ENCODE data around the gene MAN2B1. TPM values are rescaled to one million over a fixed set of nuclear protein-coding genes. Genes with fewer than 3 reads are reported as not detected.

The MAN2B1 gene
- total RNA-seq, 1 donor from 2014 or later = 49.1 TPM

DNA sequence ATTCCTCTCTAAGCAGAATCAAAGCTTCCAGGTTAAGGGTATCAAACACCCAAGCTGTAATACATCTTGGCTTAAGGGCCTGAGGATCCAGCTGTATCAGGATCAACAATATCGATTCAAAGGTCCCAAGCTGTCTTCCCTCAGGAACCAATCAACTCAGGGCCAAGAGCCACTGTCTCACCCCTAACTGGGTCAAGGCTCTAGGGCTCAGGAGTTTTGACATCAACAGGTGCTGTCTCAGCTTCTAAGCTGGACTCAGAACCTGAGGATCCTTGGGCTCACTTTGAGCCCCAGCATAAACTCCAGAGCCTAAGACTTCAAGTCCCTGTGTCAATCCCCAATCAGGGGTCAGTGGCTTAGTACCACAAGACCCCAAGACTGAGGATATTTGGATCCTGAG, 29.0 kb upstream of the MAN2B1 start:
- intact Hi-C loops (cut with DNase I) = no loop called here
- Histone ChIP-seq H3K27ac (no peak overlapping the region), H3K36me3 (peaks cover 0 to 4% of the 10 kb centered on the region in 2 donors), H3K4me3 (peak overlapping the region; percentile 66 to 78), H3K4me1 (peaks cover 26% of the 10 kb centered on the region), H3K27me3 (no peaks in the 10 kb centered on the region), H3K9me3 (no peaks in the 10 kb centered on the region)
- TF ChIP-seq POLR2AphosphoS5 (IDR thresholded peaks at IDR 0.05; ENCODE audit: insufficient read depth in 1 of 2, low read depth in 1 of 2) = no peak
- TF ChIP-seq, protein P1, sequence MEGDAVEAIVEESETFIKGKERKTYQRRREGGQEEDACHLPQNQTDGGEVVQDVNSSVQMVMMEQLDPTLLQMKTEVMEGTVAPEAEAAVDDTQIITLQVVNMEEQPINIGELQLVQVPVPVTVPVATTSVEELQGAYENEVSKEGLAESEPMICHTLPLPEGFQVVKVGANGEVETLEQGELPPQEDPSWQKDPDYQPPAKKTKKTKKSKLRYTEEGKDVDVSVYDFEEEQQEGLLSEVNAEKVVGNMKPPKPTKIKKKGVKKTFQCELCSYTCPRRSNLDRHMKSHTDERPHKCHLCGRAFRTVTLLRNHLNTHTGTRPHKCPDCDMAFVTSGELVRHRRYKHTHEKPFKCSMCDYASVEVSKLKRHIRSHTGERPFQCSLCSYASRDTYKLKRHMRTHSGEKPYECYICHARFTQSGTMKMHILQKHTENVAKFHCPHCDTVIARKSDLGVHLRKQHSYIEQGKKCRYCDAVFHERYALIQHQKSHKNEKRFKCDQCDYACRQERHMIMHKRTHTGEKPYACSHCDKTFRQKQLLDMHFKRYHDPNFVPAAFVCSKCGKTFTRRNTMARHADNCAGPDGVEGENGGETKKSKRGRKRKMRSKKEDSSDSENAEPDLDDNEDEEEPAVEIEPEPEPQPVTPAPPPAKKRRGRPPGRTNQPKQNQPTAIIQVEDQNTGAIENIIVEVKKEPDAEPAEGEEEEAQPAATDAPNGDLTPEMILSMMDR (IDR thresholded peaks at IDR 0.05) = no peak
- TF ChIP-seq POLR2A (IDR thresholded peaks at IDR 0.05) = no peak
- DNase-seq (ENCODE audit: extremely low spot score in 2 of 2) = no peak

DNA sequence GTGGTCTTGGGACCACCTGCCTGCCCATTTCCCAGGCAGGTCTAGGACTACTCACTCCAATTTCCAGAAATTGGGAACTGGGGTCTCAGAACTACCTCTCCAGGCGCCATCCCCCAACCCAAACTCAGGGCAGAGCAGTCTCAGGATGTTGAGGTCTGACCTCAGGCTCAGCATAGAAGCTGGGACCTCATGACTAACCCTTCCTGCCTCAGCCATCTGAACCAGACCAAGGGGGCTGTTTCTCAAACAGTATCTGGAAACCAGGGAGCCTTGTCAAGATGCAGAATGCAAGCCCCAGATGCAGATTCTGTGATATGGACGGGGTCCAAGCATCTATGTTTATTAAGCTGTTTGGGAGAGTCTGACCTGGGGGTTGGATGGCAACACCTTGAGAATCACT, 28.6 kb upstream of the MAN2B1 start:
- Histone ChIP-seq H3K4me1 (peaks cover 26% of the 10 kb centered on the region), H3K4me3 (peak overlapping the region in 1 of 2 donors; percentile 78), H3K36me3 (no peaks in the 10 kb centered on the region), H3K9me3 (no peaks in the 10 kb centered on the region), H3K27me3 (no peaks in the 10 kb centered on the region), H3K27ac (no peak overlapping the region)
- TF ChIP-seq POLR2AphosphoS5 (IDR thresholded peaks at IDR 0.05; ENCODE audit: insufficient read depth in 1 of 2, low read depth in 1 of 2) = no peak
- TF ChIP-seq, protein P1 (IDR thresholded peaks at IDR 0.05) = no peak
- no peak for TF ChIP-seq POLR2A (IDR thresholded peaks at IDR 0.05)
- intact Hi-C loops (cut with DNase I) = no loop called here
- DNase-seq (ENCODE audit: extremely low spot score in 2 of 2) = no peak

DNA sequence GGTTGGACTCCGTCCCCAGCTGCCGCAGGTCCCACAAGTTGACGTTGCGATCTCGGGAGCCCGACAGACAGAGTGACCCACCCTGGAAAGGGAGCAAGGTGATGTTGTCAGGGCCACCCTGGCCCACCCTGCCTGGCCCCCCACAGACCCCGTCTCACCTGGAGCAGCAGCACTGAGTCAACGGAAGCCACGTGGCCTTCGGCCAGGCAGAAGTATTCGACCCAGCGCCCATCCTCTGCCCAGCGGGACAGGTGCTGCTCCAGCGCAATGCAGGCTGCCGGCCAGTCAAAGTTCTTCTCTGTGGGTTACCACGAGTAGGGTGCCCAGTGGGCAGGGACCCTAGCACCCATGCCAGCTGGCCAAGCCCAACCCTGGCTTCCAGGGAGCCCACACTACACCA, 28.1 kb upstream of the MAN2B1 start:
- no peak overlapping the region for H3K27ac ChIP-seq
- TF ChIP-seq POLR2AphosphoS5 (IDR thresholded peaks at IDR 0.05; ENCODE audit: insufficient read depth in 1 of 2, low read depth in 1 of 2) (no peak), POLR2A (IDR thresholded peaks at IDR 0.05) (no peak)
- TF ChIP-seq, protein P1 (IDR thresholded peaks at IDR 0.05) = no peak
- no peaks in the 10 kb centered on the region for H3K9me3 ChIP-seq
- no peak for DNase-seq (ENCODE audit: extremely low spot score in 2 of 2)
- no peaks in the 10 kb centered on the region for H3K27me3 ChIP-seq
- H3K4me1 ChIP-seq = peaks cover 26% of the 10 kb centered on the region
- intact Hi-C loops (cut with DNase I) = no loop called here
- H3K4me3 ChIP-seq = no peak overlapping the region
- H3K36me3 ChIP-seq = no peaks in the 10 kb centered on the region

DNA sequence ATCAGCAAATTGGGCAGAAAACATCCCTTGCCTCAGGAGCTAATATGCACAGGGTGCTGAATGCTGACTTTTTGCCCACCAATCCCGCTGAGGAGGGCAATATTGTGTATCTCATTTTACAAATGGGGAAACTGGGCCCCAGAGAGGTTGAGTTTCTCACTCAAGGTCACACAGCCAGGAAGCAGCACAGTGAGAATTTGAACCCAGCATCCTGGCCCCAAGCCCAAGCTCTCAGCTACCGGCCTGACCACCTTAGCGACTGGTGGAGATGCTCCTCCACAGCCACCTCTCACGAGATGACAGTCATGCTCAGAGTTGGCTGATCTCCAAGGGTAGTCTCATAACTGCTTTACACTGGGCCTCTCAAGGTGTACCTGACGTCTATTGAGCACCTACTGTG, 26.4 kb upstream of the MAN2B1 start:
- intact Hi-C loops (cut with DNase I) = no loop called here

DNA sequence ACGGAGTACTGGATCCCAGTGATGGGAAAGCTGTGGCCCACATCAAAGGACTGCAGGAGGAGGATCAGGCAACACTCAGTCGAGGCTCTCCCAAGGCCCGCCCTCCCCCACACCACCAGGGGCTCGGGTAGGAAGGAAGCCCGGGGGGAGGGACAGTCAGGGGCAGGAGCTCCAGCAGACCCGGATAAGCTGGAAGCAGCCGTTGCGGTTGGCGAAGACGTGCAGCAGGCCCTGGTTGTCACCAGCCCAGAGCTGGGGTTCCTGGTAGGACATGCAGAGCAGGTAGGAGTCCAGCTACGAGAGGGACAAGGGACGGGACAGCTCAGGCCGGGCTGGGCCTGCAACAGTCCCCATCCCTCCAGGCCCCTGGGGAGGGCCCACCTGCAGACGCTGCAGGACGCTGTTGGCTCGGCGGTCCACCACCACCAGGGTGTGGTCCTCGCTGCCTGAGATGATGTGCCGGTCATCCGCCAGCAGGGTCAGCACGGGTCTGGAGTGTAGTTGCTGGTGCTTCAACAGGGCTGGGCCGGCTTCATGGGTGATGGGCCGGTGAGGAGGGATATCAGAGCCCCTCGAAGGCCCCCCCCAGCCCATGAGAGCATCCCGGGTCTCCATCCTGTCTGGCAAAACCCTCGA, 23.2 kb upstream of the MAN2B1 start:
- Histone ChIP-seq H3K27ac (no peak overlapping the region), H3K27me3 (no peaks in the 10 kb centered on the region), H3K9me3 (no peaks in the 10 kb centered on the region), H3K36me3 (no peaks in the 10 kb centered on the region), H3K4me3 (no peak overlapping the region), H3K4me1 (peaks cover 3% of the 10 kb centered on the region)
- intact Hi-C loops (cut with DNase I) = no loop called here
- TF ChIP-seq, protein P1 (IDR thresholded peaks at IDR 0.05) = no peak
- TF ChIP-seq POLR2AphosphoS5 (IDR thresholded peaks at IDR 0.05; ENCODE audit: insufficient read depth in 1 of 2, low read depth in 1 of 2) = no peak
- TF ChIP-seq POLR2A (IDR thresholded peaks at IDR 0.05) = no peak
- DNase-seq (ENCODE audit: extremely low spot score in 2 of 2) = no peak

More for the DNA sequence above, 26.4 kb upstream of the MAN2B1 start:
- H3K27me3 ChIP-seq = no peaks in the 10 kb centered on the region
- H3K9me3 ChIP-seq = no peaks in the 10 kb centered on the region
- TF ChIP-seq, protein P1 (IDR thresholded peaks at IDR 0.05) = no peak
- no peak for TF ChIP-seq POLR2AphosphoS5 (IDR thresholded peaks at IDR 0.05; ENCODE audit: insufficient read depth in 1 of 2, low read depth in 1 of 2)
- TF ChIP-seq POLR2A (IDR thresholded peaks at IDR 0.05) = no peak
- no peak overlapping the region for H3K27ac ChIP-seq
- H3K4me3 ChIP-seq = no peak overlapping the region
- DNase-seq (ENCODE audit: extremely low spot score in 2 of 2) = no peak
- H3K4me1 ChIP-seq = peaks cover 26% of the 10 kb centered on the region
- H3K36me3 ChIP-seq = no peaks in the 10 kb centered on the region
